ENCODE results near the gene SH3BP5.

The SH3BP5 gene

GRCh38 chr3:15271785-15272381, 60.5 kb downstream of the SH3BP5 start:
- DNase-seq = peak; percentile 94

DNA sequence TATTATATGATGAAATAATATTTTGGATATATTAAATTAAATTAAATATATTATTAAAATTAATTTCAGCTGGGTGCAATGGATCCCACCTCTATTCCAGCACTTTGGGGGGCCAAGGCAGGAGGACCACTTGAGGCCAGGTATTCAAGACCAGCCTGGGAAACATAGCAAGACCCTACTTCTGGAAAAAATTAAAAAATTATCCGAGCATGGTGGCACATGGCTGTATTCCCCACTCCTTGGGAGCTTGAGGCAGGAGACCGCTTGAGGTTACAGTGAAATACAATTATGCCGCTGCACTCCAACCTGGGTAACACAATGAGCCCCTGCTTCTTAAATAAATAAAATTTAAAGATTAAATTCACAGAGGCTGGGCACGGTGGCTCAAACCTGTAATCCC, 61.4 kb downstream of the SH3BP5 start:
- DNase-seq = no peak

GRCh38 chr3:15269091-15269989, 63.0 kb downstream of the SH3BP5 start:
- DNase-seq = peak; percentile 96

- peak; percentile 94 for DNase-seq
These were observed 64.3 kb downstream of the SH3BP5 start for GRCh38 chr3:15268033-15268631.

- DNase-seq = no peak
These were observed 64.9 kb downstream of the SH3BP5 start for GRCh38 chr3:15267502-15267901.

- no peak for DNase-seq
These were observed 65.6 kb downstream of the SH3BP5 start for GRCh38 chr3:15266510-15267376.

- DNase-seq = no peak
These were observed 66.5 kb downstream of the SH3BP5 start for GRCh38 chr3:15265655-15266509.

- no peak for DNase-seq
These were observed 67.9 kb downstream of the SH3BP5 start for GRCh38 chr3:15264486-15264885.

DNA sequence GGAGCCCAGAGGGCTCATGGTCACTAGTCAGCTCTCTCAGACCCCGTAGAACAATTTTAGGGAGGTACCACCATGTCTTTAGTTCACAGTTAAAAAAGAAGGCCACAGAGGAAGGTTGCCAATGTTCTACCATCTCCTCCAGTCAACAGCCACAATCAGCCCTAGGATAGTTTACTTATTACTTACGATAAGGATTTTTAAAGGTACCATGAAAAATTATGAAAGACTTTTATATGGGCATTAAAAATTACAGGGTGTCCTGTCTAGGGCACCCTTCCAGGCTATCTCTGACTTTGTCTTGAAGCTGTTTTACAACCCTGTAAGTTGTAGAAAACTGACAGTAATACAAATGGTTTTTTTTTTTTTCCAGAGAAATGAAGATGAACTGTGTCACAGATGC, 68.5 kb downstream of the SH3BP5 start:
- DNase-seq = no peak

DNA sequence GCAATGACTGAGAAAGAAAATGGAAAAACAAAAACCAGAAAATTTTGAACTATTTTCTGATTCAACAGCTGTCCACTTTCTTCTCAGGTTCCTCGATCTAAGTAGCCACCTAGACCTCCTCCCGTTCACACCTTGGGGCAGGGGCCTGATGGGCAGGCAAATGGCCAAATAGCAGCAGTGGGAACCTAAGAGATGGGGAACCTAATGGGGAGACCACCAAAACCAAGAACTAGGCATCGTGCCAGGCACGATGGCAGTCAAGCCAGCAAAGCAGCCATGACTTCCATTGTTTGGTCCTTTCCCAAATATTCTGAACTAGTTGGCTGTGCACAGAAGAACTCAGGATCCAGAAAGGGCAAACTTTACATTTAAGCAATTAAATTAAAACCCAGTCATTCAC, 69.3 kb downstream of the SH3BP5 start:
- no peak for DNase-seq

DNA sequence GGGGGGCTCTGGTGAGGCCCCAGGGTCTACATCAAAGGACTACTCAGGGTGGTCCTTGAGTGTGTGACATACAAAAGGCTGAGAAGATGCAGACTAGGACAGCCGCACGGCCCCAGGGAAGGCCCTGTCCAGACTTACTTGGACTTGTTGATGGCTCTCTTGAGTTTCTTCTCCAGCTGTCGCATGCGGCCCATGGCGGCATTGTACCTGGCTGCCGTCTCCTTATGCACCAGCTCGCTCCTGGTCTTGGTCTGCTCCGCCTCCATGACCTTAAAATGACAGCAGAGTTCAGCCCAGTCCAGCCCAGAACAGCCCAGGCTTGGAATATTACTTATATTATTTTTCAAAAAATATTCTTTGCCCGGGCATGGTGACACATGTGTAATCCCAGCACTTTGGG, 70.4 kb downstream of the SH3BP5 start:
- no peak for DNase-seq

DNA sequence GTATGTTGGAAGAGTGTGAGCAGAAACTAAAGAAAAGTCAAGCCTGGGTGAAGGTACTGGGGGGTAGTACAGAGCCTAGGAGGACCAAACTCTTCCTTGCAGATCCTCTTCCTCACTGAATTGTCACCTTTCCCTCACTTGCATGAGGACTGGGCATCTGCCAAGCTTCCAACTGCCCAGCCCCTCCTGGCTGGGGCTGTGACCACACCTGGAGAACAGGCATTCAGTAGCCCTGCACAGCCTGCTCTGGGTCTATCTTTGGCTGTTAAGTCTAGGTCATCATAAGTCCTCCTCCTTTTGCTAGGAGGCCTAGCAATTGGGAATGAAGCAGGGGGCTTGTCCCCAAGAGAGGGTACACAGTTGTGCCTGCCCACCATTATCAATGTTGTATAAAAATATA, 71.1 kb downstream of the SH3BP5 start:
- DNase-seq = no peak

- no peak for DNase-seq
These were observed 71.9 kb downstream of the SH3BP5 start for GRCh38 chr3:15260531-15260930.

GRCh38 chr3:15258720-15259119, 73.7 kb downstream of the SH3BP5 start:
- DNase-seq = no peak

GRCh38 chr3:15256861-15257341, 75.5 kb downstream of the SH3BP5 start:
- DNase-seq = no peak

DNA sequence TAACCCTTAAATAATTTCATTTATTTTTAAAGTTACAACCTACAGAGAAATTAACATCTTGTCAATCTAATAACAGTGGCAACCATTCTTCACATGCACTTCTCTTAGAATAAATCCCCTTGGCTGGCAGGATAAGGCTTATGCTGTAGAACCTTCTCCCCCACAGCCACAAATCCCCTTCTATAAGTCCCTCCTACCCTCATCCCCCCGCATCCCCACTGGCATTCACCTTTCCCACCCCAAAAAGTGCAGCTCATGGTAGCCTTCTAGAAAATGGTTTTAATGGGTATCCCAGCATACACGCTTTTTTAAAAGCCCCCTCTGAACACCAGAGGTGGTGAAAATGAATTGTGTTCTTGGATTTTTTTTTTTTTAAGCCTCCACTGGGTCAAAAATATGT, 77.2 kb downstream of the SH3BP5 start:
- DNase-seq = no peak

- DNase-seq = no peak
These were observed 79.2 kb downstream of the SH3BP5 start for GRCh38 chr3:15253023-15253697.

DNA sequence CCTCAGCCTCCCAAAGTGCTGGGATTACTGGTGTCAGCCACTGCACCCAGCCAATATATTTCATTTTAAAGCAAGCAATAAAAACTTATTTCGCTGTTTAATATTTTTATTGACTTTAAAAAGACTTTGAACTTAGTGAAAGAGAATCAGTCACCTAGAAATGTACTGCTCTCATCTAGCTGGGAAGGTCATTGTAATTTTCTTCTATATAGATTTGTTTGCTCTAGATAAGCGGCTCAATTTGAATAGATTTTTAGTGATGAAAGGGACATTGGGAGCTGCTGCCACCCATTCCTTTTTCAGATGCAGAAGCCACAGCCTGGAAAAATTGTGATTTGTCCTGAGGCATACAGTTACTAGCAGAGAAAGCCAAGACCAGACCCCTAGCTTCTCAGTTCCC, 86.2 kb downstream of the SH3BP5 start:
- DNase-seq = no peak

DNA sequence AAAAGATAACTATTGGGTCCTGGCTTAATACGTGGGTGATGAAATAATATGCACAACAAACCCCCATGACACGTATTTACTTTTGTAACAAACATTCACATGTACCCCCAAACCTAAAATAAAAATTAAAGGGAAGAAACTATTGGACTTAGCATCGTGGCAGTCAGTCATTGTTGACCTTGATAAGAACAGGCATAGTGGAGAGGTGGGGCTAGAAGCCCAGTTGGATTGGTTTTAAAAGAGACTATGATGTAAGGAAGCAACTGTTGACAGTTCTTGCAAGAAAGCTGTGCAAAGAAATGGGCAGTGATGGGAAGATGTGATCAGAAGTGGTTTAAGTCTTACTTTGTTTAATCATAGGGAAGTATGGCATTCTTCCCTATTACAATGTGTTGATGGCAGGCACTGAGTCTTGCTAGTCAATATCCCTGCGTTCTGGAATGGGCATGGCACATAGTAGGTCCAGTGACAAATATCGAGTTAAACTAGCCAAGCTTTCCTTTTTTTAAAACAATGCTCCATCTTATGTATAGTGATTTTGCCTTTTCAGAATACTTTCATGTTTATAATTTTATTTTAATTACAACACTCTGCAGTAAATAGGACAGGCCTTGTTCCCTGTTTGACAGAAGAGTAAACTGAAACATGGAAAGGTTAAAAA, 88.4 kb downstream of the SH3BP5 start:
- no peak for DNase-seq

- peak; percentile 23 for DNase-seq
These were observed 91.0 kb downstream of the SH3BP5 start for GRCh38 chr3:15241341-15241740.

- no peak for DNase-seq
These were observed 103.1 kb downstream of the SH3BP5 start for GRCh38 chr3:15229262-15229661.

Data from suppressor macrophage treated with lipopolysaccharide for 4 hours (primary cell).